Right atrium auricular region (tissue), 2 donors: ENCODE measurements around the gene NLRX1. TPM values are rescaled to one million over a fixed set of nuclear protein-coding genes. Genes with fewer than 3 reads are reported as not detected.

Experiments used
- DNase-seq: peaks from one replicate; pipeline ENCODE4 v3.0.0-alpha.2; 2019; ENCODE audit warnings: low spot score
- H3K27ac ChIP-seq, 2 donors: fragments of 200-600 bp; sonication (generic); 1 replicate in 1 of 2; 2 replicates in 1 of 2; pipeline ENCODE4 v1.5.1; 2016 to 2019
- H3K27me3 ChIP-seq, 2 donors: fragments of 200-600 bp; sonication (generic); one replicate each; pipeline versions ENCODE4 v1.5.1 to v1.6.0; 2017 to 2019
- H3K36me3 ChIP-seq: fragments of 200-600 bp; sonication (generic); one replicate; pipeline ENCODE4 v1.5.1; 2016
- H3K4me1 ChIP-seq, 2 donors: fragments of 200-600 bp; sonication (generic); one replicate each; pipeline versions ENCODE4 v1.5.1 to v1.6.0; 2017 to 2019
- H3K4me3 ChIP-seq, 2 donors: fragments of 200-600 bp; sonication (generic); 1 replicate in 1 of 2; 2 replicates in 1 of 2; pipeline ENCODE4 v1.5.1; 2017 to 2019; ENCODE audit warnings: mild to moderate bottlenecking in 1 of 2, moderate library complexity in 1 of 2
- H3K9me3 ChIP-seq, 2 donors: fragments of 200-600 bp; sonication (generic); one replicate each; pipeline ENCODE4 v1.5.1; 2019
- total RNA-seq, 2 donors: library from RNA; depleted of rRNA; stranded (reverse); fragments of >200 nt; gene quantifications; one replicate each; pipeline ENCODE4 v1.1.0, GENCODE V29; 2016
- TF ChIP-seq, protein P1 (sequence below), 2 donors: fragments of 200-600 bp; sonication (generic); IDR thresholded peaks; one replicate each; pipeline ENCODE4 v1.5.1; 2019; ENCODE audit warnings: antibody characterized with exemption in 2 of 2

NLRX1 gene
- total RNA-seq, 2 donors from 2014 or later, result 16.9 to 24.3 TPM

DNA sequence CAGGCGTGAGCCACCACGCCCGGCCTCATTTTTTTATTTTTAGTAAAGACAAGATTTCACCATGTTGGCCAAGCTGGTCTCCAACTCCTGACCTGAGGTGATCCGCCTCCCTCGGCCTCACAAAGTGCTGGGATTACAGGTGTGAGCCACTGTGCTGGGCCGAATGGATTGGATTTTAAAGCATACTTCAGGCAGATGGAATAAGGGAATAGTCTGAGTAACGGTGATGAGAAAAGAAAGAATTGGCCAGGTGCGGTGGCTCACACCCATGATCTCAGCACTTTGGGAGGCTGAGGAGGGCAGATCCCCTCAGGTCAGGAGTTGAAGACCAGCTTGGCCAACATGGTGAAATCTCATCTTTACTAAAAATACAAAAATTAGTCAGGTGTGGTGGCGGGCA is 35.5 kb downstream of the NLRX1 start:
- Histone ChIP-seq H3K4me3 (no peak overlapping the region), H3K9me3 (no peaks in the 10 kb centered on the region), H3K36me3 (no peaks in the 10 kb centered on the region), H3K27me3 (no peaks in the 10 kb centered on the region), H3K4me1 (peaks cover 3 to 32% of the 10 kb centered on the region in 2 donors), H3K27ac (no peak overlapping the region)
- no peak for DNase-seq
- TF ChIP-seq, protein P1, sequence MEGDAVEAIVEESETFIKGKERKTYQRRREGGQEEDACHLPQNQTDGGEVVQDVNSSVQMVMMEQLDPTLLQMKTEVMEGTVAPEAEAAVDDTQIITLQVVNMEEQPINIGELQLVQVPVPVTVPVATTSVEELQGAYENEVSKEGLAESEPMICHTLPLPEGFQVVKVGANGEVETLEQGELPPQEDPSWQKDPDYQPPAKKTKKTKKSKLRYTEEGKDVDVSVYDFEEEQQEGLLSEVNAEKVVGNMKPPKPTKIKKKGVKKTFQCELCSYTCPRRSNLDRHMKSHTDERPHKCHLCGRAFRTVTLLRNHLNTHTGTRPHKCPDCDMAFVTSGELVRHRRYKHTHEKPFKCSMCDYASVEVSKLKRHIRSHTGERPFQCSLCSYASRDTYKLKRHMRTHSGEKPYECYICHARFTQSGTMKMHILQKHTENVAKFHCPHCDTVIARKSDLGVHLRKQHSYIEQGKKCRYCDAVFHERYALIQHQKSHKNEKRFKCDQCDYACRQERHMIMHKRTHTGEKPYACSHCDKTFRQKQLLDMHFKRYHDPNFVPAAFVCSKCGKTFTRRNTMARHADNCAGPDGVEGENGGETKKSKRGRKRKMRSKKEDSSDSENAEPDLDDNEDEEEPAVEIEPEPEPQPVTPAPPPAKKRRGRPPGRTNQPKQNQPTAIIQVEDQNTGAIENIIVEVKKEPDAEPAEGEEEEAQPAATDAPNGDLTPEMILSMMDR (IDR thresholded peaks at IDR 0.05), result no peak

DNA sequence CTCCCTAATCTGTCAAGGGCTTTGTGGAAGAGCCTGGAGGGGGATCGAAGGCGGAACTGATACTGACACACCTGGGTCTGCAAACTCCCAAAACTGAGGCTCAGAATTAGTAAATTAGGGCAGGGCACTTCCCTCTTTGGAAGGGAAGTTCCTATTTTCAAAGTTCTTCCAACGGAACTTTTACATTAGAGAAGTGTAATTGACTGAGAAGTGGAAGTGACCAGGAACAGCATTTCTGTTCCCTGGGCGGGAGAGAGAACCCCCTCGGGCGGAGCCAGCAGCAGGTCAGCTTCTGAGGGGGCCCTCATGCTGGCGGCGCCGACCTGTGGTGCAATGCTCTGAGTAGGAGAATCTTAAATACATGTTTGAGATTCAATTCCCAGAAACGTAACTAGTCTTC is 36.6 kb downstream of the NLRX1 start:
- H3K4me3 ChIP-seq, result peak overlapping the region; percentile 95 to 100
- H3K27ac ChIP-seq, result peak overlapping the region; percentile 95 to 99
- TF ChIP-seq, protein P1 (IDR thresholded peaks at IDR 0.05), result no peak

DNA sequence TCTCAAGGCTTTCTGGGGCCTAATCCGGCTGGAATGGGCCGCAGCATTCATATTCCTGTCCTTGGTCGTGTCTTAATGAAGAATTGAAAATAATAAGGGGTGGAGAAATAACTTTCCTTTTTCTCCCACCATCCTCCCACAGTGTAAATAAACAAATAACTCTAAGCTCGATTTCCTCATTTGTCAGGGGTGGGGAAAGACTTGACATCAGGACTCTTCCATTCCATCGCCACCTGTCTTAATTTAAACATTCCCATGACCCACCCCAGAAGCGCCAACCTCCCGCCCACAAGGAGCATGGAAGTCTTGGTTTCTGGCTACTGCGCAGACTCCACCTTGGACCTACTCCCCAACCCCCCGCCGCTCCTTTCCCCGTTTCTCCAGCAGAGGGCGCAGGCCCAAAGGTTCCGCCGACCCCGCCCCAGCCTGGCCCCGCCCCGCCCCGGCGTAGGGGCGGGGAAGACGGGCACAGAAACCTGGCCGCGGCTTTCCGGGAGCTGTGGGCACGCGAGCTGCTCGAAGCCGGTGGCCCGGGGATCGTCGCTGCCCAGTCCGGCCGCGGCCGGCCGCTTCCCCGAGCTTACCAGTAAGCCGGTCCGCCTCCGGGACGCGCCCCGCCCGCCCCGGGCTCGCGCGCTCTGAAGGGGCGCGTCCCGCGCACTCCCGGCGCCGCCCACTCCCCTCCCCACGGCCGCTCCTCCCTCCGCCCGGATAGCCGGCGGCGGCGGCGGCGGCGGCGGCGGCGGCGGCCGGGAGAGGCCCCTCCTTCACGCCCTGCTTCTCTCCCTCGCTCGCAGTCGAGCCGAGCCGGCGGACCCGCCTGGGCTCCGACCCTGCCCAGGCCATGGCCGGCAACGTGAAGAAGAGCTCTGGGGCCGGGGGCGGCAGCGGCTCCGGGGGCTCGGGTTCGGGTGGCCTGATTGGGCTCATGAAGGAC is 37.3 kb downstream of the NLRX1 start, which contains the start of gene CBL:
CBL (plus strand) TSS at position 766 of the 937 bp plus-strand sequence; CDS start at position 845, 79 bp downstream.
- no peaks in the 10 kb centered on the region for H3K36me3 ChIP-seq

More for the DNA sequence above, 36.6 kb downstream of the NLRX1 start:
- H3K9me3 ChIP-seq, result no peaks in the 10 kb centered on the region
- H3K27me3 ChIP-seq, result no peaks in the 10 kb centered on the region
- no peak for DNase-seq
- H3K4me1 ChIP-seq, result peaks cover 3 to 39% of the 10 kb centered on the region in 2 donors
- no peaks in the 10 kb centered on the region for H3K36me3 ChIP-seq

DNA sequence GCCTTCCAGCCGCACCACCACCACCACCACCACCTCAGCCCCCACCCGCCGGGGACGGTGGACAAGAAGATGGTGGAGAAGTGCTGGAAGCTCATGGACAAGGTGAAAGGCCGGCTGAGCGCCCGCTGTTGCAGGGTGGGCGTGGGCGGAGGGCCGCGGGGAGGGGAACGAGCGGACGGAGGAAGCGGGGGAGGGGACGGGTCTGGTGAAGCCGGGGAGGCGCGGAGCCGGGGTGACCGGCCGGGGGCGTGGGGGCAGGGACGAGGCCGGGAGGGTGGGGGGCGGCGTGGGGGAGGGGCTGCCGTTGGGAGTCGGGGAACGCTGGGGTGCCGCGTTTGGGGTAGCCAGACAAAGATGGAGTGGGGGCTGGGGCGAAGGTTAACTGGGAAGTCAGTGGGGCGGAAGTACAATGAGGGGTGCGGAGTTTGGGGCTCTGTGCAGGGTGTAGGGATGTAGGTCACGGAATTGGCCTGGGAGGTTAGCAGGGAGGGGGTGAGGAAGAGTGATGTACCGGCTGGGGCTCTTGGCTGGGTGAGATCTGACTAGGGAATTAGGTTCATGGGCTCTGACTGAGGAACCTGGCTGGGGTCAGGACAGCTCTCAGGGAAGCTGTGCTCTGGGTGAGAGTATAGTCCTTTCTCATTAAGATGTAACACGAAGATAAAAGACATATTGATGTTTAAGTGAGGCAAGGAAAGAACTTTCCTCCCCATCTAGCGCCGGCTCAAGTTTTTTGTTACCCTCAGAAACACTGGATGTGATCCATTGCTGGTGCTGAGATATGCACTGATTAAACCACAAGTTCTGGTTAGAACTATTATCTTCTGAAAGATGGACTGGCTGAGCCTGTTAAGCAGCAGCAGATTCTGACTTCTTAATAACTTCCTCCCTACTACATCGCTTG is 38.2 kb downstream of the NLRX1 start:
- Histone ChIP-seq H3K27me3 (no peaks in the 10 kb centered on the region), H3K9me3 (no peaks in the 10 kb centered on the region), H3K4me3 (peak overlapping the region; percentile 95 to 100), H3K27ac (peak overlapping the region; percentile 95 to 99), H3K4me1 (peaks cover 3 to 41% of the 10 kb centered on the region in 2 donors), H3K36me3 (no peaks in the 10 kb centered on the region)
- DNase-seq, result no peak
- TF ChIP-seq, protein P1 (IDR thresholded peaks at IDR 0.05), result no peak

More for the DNA sequence above, 37.3 kb downstream of the NLRX1 start, which contains the start of gene CBL:
- Histone ChIP-seq H3K27ac (peak within 1 kb of the TSS; percentile 95 to 99), H3K9me3 (no peaks in the 10 kb centered on the region), H3K4me3 (peak within 1 kb of the TSS; percentile 95 to 100), H3K4me1 (peaks cover 3 to 41% of the 10 kb centered on the region in 2 donors), H3K27me3 (no peaks in the 10 kb centered on the region)
- DNase-seq, result peak; percentile 95
- TF ChIP-seq, protein P1 (IDR thresholded peaks at IDR 0.05), result peak; percentile 96 to 98

DNA sequence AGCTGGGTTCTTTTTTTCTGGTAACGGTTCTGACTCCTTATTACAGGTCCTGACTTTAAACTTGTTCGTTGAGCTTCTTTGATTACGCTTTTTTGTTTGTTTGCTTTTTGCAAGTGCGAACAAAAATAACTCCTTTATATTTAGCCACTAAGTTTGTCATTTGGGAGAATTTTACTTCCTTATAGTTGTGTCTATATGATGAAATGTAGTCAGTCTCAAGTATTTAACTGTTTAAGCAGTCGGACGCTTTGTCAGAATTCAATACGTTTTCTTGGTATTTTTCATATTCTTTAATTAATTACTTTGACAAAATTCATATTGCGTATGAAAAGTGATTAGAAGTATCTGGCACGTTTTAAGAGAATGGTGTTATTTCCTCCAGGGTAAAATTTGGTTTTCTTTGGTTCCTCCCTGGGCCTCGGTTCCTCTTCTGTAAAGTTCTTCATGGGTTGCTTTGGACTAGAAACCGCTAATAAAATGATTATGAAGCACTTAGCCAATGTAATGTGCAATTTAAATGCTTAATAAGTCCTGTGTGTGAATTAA is 39.0 kb downstream of the NLRX1 start:
- H3K27me3 ChIP-seq, result no peaks in the 10 kb centered on the region
- H3K4me3 ChIP-seq, result peak overlapping the region; percentile 95 to 100
- no peak for DNase-seq
- TF ChIP-seq, protein P1 (IDR thresholded peaks at IDR 0.05), result no peak
- H3K4me1 ChIP-seq, result peaks cover 3 to 41% of the 10 kb centered on the region in 2 donors
- H3K9me3 ChIP-seq, result no peaks in the 10 kb centered on the region
- peak overlapping the region; percentile 95 to 99 for H3K27ac ChIP-seq
- H3K36me3 ChIP-seq, result no peaks in the 10 kb centered on the region
